HG03439 (cell line): Measurements from ENCODE around the gene GPR35.

Source experiments
- ATAC-seq: cut with Tn5 transposase; IDR thresholded peaks from one replicate; pipeline ENCODE4 v1.9.1; 2021; ENCODE audit warnings: mild to moderate bottlenecking, moderate library complexity; ENCODE audit not compliant: unreplicated experiment

Gene GPR35

DNA sequence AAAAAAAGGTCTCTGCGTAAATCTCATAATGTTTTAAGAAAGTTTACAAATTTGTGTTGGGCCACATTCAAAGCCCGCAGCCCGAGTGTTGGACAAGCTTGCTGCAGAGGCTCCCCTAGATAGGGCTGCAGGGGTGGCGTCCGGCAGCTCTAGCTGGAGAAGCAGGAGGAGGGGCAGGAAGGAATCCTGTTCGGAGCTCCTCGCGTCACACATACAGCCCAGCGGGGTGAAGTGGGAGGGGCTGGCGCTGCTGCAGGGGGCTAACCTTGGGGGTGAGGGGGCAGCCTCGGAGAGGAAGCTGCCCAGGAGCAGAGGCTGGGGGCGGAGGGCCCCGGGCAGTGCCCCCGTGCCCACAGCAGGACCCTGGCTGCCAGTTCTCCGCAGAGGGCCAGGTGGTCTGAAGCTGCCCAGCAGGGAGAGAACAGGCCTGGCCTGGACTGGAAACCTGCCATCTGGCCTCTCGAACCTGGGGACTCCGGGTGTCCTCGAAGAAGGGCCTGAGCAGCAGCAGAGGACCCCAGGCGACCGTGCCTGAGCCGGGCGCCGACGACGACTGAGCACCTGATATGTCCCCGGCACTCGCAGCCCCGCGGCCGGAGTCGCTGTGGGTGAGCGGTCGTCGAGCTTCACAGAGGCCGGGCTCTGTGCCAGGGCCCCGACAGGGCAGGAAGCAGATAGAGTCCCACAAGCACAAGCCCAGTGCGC is 2.6 kb upstream of the GPR35 start:
- no peak for ATAC-seq

DNA sequence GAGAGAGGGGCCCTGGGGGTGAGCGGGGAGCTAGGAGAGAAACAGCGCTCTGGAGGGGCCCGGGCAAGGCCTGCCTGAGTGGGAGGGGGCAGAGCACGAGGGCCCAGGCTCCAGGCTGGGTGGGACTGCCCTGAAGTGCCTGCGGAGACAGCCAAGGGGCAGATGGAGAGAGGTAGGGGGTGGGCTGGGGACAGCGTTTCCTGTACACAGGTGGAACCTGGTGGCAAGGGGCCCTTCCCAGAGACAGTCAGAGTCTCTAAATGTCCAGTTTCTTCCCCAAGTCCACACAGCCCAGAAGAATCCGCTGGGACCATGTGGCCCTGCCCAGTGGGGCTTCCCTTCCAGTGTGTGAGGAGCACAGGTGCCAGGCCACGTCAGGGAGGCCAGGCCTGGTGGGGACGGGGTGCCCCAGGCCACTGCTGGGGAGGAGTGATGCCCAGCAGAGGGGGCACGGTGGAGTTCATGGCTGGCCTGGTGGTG is 1.7 kb upstream of the GPR35 start:
- no peak for ATAC-seq

DNA sequence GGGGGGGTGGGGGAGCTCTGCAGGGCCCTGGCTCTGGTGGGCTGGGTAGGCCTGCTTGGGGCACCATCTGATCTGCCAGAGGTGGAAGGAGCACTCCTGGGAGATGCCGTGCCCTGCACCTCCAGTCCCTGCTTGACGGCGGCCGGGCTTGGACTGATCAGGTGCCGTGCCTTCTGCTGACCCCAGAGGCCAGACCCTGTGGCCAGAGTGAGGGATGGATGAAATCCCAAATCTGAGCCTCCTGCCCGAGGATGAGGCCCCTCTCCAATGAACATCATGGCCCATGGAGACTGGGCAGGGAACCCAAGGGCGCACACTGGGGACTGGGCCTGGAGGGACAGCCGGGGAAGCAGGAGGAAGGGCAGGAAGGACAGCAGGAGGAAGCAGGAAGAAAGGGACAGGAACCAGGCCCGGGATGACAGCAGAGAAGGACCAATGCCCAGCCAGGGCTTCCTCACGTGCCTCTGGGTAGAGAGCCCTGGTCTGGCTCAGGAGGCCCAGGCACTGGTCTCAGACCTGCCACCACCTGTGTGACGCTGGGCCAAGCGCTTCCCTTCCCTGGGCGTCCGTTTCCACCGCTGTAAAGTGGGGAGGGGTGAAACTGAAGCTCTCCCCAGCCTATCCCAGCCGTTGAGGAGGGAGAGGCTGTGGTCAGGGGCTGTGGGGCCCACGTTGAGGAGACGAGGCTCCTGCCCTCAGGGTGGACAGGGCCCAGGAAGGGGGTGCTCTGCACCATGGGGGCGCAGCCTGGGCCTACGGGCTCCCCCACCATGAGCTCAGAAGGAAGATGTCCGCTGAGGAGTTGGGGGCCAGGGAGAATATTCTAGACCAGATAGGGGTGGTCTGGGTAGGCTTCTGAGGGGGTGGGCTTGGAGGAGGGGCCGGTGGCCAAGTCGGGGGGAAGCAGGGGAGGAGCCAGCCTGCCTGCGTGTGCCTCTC is 1.0 kb upstream of the GPR35 start:
- no peak for ATAC-seq

DNA sequence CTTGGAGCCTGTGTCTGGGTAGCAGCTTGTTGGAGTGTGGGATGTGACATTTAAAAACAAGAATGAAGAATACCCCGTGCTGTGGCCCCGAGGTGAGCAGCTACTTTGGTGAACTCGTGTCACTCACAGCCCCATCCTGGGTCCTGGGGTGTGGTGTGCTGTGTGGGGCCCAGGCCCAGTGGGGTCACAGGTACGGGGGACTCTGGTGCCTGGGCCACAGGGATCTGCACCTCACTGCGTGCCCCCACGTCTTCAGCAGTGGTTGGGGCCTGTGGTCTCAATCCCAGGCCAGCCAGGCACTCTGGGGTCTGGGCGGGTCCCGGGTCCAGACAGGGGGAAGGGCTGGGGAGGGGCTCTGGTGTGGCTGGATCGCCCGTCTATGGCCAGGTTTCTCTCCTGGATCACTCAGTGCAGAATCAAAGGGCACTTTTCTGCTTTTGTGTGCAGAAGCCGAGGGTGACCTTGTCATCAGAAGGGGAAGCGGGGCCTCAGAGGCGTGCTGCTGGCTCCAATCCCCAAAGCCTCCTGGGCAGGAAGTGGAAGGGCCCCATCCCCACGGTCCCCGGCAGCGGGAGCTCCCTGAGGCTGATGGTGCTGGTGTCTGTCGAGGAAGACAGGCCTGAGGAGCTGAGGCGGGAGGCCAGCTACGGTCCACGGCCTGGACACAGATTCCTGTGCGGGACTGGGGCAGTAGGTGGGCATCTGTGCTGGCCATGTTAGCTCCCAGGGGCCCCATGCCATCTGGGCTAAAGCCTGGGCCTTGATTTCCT is 1.4 kb downstream of the GPR35 start:
- no peak for ATAC-seq

DNA sequence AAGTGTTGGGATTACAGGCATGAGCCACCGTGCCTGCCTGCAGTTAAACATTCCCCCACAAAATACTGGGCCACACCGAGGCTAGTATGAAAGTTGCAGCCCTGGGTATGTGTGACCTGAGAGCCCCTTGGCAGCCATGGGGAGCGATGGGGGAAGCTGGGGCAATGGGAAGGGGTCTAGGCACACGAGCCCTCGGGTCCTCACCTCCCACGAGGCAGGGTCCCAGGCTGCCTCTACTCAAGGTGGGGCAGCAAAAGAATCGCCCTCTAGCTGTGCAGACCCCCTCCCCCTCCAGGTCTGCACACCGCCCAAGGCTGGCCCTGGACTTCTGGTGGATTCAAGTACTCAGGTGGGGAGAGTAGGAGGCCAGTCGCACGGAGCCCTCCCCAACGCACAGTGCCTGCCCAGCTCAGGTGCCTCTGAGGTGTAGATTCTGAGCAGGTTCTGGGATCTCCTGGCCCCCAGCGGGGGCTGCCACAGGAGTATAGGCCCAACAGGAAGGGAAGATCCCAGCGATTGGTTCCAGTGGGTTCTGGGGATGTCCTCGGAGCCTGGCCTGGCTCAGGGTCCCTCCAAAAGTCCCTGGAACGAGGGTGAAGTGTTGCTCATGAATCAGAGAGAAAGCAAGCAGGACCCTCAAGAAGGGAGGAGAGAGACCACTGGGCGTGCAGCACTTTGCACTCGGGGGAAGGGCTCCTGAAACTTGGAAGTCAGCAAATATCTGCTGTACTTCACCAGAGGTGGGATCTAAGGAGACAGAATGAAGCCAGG is 2.6 kb downstream of the GPR35 start:
- no peak for ATAC-seq

DNA sequence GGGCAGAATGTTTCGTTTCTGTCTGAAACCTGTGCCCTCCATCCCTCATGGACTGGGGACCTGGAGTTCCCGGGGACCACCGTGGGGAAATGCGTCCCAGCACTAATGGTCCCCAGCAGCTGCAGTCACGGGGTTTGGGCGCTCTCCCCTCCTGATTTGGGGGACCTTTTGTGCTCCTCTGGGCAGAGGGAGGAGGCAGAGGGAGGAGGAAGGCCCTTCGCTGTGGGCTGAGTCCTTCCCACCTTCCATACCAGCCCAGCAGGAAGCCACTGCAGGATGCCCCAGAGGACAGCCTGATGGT is 3.2 kb downstream of the GPR35 start:
- ATAC-seq: no peak

DNA sequence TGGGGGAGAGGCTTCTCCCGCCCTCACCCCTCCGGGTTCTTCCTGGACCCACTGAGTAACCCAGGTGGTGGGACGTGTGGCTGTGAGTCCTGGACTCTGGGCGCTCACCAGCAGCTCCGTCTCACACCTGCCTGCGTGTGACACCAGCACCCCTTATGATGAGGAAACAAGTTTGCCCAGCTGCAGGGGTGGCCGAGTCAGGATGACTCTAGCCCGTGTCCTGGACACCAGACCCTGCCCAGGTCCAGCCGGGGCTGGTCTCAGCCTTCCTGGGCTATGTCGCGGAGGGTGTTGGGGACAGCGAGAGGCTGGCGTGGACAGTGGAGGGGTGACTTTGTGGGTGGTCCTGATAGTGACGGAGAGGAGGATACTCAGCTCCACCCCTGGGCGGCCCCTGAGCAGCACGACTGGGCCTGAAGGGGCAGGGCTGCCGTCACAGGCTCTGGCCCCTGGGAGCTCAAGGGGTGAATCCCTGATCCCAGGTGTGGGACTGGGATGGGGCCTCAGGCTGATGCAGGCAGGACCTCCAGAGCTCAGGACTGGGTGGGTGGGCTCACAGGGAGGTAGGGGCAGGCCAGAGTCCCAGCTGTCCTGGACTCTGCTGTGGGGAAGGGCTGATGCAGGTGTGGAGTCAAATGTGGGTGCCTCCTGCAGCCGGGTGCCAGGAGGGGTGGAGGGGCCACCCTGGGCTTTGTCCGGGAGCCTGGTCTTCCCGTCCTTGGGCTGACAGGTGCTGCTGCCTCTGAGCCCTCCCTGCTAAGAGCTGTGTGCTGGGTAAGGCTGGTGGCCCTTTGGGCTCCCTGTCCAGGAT is 3.7 kb downstream of the GPR35 start:
- ATAC-seq: no peak

DNA sequence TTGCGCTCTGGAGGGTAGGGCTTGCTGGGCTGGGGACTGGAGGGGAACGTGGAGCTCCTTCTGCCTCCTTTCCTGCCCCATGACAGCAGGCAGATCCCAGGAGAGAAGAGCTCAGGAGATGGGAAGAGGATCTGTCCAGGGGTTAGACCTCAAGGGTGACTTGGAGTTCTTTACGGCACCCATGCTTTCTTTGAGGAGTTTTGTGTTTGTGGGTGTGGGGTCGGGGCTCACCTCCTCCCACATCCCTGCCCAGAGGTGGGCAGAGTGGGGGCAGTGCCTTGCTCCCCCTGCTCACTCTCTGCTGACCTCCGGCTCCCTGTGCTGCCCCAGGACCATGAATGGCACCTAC is 4.3 kb downstream of the GPR35 start:
- no peak for ATAC-seq

DNA sequence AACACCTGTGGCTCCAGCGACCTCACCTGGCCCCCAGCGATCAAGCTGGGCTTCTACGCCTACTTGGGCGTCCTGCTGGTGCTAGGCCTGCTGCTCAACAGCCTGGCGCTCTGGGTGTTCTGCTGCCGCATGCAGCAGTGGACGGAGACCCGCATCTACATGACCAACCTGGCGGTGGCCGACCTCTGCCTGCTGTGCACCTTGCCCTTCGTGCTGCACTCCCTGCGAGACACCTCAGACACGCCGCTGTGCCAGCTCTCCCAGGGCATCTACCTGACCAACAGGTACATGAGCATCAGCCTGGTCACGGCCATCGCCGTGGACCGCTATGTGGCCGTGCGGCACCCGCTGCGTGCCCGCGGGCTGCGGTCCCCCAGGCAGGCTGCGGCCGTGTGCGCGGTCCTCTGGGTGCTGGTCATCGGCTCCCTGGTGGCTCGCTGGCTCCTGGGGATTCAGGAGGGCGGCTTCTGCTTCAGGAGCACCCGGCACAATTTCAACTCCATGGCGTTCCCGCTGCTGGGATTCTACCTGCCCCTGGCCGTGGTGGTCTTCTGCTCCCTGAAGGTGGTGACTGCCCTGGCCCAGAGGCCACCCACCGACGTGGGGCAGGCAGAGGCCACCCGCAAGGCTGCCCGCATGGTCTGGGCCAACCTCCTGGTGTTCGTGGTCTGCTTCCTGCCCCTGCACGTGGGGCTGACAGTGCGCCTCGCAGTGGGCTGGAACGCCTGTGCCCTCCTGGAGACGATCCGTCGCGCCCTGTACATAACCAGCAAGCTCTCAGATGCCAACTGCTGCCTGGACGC is 4.9 kb downstream of the GPR35 start:
- no peak for ATAC-seq

DNA sequence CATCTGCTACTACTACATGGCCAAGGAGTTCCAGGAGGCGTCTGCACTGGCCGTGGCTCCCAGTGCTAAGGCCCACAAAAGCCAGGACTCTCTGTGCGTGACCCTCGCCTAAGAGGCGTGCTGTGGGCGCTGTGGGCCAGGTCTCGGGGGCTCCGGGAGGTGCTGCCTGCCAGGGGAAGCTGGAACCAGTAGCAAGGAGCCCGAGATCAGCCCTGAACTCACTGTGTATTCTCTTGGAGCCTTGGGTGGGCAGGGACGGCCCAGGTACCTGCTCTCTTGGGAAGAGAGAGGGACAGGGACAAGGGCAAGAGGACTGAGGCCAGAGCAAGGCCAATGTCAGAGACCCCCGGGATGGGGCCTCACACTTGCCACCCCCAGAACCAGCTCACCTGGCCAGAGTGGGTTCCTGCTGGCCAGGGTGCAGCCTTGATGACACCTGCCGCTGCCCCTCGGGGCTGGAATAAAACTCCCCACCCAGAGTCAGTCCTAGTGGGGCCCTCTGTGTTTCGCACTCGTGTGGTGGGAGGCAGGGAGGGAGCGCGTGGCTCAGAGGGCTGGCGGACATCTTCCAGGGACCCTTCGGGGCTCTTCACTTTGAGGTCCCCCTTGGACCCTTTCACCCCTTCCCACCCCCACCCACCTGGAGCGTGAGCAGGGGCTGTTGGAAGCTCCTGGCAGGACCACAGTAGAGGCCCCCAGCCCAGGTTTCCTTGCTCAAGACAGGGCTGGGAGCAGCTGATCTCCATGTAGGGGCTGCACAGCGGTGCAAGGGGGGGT is 5.7 kb downstream of the GPR35 start:
- ATAC-seq: no peak

DNA sequence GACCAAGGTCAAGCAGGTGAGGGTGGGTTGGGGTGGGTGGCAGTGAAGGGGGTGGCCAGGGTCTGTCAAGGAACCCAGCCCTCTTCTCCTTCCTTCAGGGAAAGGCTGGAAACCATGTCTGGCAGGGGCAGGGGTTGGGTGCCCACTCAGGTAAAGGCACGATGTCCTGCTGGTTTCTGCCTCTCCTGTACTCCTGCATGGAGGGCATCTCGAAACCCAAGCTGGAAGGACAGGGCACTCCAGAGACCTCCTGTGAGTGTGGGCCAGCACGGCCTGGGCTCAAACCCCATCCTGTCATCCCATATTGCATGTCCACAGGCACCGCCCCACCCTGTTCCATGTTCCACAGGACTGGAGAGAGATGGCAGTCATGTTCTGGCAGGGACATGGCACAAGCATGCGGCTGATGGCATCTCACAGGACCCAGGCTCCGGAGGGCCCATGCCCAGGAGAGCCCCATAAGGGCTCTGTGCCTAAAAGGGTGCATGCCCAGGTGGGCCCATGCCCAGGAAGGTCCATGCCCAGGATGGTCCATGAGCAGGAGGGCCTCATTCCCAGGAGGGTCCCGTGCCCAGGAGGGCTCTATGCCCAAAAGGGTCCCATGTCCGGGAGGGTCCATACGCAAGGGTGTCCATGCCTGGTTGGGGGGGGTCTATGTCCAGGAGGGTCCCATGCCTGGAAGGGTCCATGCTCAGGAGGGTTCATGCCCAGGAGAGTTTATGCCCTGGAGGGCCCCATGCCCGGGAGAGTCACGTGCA is 6.4 kb downstream of the GPR35 start:
- no peak for ATAC-seq

DNA sequence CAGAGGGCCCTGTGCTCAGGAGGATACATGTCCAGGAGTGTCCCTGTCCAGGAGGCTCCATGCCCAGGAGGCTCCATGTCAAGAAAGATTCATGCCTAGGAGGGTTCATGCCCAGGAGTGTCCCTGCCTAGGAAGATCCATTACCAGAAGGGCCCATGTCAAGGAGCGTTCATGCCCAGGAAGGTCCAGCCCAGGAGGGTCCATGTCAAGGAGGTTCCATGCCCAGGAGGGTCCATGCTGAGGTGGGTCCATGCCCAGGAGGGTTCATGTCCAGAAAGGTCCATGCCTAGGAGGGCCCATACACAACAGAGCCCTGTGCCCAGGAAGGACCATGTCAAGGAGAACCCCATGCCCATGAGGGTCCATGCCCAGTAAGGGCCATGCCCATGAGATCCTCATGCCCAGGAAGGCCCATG is 7.0 kb downstream of the GPR35 start:
- no peak for ATAC-seq

DNA sequence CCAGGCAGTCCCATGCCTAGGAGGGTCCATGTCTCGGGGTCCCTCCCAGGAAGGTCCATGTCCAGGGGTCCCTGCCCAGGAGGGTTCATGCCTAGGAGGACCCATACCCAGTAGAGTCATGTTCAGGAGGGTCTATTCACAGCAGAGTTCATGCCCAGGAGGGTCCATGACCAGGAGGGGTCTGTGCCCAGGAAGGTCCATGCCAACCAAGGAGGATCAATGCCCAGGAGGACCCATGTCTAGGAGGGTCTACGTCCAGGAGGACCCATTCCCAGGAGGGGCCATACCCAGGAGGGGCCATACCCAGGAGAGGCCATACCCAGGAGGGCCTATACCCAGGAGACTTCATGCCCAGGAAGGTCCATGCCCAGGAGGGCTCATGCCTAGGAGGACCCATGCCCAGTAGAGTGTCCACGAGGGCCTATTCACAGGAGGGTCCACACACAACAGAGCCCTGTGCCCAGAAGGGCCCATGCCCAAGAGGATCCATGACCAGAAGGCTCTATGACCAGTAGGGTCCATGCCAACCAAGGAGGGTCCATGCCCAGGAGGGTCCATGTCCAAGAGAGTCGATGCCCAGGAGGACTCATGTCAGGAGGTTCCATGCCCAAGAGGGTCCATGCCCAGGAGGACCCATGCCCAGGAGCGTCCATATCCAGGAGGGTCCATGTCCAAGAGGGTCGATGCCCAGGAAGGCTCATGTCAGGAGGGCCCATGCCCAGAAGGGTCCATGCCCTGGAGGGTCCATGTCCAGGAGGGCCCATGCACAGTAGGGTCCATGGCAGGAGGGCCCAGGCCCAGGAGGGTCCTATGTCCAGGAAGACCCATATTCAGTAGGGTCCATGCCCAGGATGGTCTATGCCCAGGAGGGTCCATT is 10.1 kb downstream of the GPR35 start:
- ATAC-seq: no peak

DNA sequence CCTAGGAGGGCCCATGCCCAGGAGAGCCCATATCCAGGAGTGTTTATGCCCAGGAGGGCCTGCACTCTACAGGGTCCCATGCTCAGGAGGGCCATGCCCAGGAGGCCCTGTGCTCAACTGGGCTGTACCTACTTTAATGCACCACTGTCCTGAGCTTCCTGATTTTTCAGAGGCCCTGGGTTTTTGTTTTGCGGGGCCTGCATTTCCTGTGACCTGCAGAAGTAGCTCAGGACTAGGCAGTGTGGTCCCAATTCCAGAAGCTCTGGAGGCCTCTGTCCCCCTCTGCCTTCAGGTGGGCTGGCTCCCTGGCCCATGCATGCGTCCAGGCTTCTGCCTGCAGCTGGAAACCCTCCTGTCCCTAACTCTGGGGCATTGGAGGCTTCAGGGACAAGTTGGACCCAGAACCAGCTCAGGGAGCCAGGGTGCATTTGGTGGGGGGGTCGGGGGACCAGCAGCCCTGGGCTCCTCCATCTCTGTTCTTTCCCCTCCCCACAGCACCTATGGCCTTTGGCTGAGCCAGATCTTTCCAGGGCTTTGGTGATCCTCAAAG is 10.8 kb downstream of the GPR35 start:
- ATAC-seq: no peak

DNA sequence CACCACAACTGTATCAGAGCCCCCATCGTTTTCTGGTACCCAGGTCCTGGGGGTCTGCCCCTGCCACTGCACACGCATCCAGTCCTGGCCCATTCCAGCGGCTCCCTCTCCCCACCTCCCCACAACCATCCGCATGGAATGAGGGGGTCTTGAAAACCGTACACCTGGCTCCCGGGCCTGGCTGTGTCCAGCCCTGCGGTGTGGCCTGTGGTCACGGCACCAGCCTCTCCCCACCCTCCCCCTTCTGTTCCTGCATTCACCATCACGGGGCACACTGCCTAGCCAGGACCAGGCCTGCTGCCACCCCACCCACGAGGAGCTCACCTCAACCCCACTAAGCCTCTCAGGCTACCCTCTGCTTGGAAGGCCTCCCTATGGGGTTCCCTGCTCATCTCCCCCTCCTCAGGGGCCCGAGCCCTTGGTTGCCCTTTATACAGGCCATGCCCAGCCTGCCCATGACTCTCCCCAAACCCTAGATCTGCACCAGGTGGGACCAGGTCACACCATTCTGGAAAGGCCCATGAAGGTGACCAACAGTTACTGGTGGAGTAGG is 11.4 kb downstream of the GPR35 start:
- no peak for ATAC-seq
